Muscle of arm (tissue), 12 donors: Measurements from ENCODE around the gene IFITM10. TPM values are rescaled to one million over a fixed set of nuclear protein-coding genes. Genes with fewer than 3 reads are reported as not detected.

Experiments
- DNase-seq: peaks from one replicate; pipeline ENCODE4 v3.0.0-alpha.2; 2013
- polyA plus RNA-seq, 12 donors: library from polyadenylated mRNA; unstranded; fragments of 120-200 nt; gene quantifications; one replicate each; pipeline ENCODE4 v1.2.1, GENCODE V29; 2013; ENCODE audit not compliant: insufficient read length in 12 of 12

The IFITM10 gene
- polyA plus RNA-seq, 12 donors: 0.06 to 0.36 (median 0.17) TPM; not detected in 3

- peak; percentile 76 for DNase-seq
Observed at GRCh38 chr11:1763796-1764661, 13.6 kb upstream of the IFITM10 start, which contains the start of gene CTSD. CTSD (minus strand) TSS chr11:1763927; CDS start chr11:1763859, 68 bp downstream.

DNA sequence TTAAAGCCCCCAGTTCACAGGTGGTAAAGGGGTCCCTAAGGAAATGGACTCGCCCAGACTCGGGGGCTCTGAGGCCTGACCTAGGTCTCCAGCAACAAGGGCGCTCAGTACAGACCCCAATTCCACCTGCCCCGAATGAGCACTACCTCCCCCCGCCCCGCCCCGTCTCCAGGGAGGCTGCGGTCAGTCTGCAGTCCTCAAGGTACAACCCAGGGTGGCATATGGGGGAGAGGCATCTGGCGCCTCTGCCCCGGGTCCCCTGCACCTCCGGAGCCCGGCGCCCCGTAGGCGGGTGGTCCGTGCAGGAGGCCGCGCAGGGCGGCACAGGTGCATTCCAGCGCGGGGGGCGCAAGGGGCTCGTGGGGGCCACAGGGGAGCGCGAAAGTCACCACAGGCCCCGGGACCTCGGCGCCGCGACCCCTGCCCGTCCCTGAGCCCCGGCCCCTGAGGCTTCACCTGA, 13.0 kb upstream of the IFITM10 start:
- DNase-seq: no peak

DNA sequence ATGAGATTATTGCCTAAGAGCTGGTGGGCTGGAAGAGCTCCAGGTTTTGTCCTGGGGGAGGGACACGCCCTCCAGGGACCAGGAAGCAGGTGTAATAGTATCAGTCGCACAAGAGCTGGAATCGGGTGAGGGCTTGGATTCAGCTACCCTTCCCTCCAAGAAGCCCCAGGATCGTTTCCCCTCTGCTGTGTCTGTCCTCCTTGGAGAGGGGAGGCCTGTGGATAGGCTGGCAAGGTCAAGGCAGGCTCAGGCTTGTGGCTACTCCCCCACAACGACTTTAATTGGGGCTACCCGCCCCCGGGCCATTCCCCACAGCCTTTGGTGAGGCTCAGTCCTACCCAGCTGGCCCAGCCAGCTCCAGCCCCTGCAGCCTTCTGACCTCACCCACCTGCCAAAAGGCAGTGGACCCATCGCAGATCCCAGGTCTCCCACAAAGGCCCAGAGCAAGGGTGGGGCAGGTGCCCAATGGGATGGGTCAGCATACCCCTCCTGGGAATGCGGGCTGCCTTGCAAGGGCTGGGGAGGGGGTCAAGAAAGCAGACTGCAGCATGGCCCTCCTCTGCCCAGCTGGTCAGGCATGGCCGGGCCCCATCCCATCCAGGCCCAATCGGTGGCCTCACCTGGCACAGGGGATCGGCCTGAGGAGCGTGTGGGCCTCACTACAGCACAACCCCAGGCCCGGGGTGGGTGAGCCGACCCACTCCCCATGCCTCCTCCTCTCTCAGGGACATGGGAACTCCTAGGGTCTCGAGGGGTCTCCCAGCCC, 12.3 kb upstream of the IFITM10 start:
- DNase-seq: no peak

DNA sequence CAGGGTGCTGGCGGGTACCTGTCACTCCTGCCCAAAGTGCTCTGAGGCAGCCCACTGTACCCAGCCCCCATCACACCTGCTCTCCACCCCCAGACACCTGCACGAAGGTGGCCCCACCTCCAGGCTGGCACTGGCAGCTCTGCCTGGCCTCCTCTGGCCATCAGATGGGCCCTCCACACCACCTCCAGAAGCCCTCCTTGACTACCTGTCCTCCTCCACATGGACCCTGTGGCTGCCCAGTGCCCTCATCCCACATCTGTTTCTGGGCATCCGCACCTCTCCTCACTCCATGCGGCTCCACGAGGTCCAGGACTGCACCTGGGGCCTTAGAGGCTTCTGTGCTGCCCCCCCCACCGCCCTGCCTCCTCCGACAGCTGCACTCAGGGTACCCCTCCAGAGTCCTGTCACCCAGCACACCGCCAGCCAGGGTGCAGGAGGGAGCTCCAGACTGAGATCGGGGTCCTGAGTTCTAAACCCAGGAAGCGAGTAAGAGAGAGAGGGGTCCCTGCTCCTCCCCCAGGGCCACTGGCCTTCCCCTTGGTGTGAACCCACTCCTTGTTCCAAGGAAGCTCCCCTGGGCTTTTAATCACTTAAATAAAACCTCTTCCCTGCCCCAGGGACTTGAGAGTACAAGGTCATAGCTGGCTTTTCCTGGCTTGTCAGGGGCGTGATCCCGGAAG, 11.6 kb upstream of the IFITM10 start:
- DNase-seq: no peak

GRCh38 chr11:1761110-1761856, 10.9 kb upstream of the IFITM10 start:
- no peak for DNase-seq

GRCh38 chr11:1760351-1761109, 10.1 kb upstream of the IFITM10 start:
- DNase-seq: peak; percentile 56

- no peak for DNase-seq
Observed at GRCh38 chr11:1759851-1760220, 9.4 kb upstream of the IFITM10 start.

- DNase-seq: no peak
Observed at GRCh38 chr11:1759151-1759850, 8.9 kb upstream of the IFITM10 start.

DNA sequence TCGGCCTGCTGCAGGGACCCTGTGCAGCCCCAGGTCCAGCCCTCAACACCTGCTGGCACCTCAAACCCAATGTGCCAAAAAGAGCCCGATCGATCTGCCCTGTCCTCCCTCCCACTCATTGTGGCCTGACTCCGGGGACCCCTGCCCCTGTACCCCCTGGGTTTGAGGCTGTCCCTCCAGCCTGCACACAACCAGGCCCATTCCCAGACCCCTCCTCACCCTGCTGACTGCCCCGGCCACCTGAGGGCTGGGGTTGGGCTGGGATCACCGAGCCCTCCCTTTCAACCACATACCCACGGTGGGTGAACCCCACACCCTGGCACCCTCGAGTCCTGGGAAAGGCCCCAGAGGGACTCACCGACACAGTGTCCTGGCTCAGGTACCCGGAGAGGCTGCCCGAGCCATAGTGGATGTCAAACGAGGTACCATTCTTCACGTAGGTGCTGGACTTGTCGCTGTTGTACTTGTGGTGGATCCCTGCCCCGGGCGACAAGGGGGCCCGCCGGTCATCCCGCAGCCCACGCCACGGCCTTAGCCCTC, 8.3 kb upstream of the IFITM10 start:
- DNase-seq: no peak

DNA sequence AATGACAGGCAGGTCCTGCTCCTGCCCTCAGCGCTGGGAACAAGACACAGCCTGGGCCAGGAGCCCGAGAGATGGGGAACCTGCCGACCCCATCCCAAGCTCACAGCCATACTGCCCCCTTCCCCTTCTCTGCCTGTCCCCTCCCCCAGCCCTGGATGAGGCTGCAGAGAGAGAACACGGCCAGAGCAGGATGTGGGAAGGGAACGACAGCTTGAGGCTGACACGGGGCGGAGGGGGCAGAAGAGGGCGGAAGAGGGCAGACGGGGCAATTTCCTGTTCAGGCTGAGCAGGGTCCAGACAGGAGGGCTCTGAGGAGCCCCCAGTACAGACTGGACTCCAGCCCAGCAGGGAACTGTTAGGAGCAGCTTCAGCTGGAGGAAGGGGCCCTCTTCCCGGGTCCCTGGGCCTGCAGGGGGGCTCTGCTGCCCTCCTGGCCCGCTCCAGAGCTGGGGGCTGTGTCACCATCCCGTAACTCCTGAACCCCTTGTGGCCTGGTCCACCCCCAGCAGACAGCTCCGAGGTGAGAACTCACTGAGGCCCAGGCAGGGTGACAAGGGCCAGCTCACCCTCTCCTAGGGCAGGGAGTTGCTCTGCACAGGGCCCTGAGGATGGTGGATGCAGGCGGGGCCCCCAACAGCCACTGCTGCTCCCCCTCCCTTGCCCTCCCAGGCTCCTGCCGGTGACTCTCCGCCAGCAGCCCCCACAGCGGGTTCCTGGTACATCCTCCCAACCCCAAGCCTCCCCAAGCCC, 7.6 kb upstream of the IFITM10 start:
- DNase-seq: no peak

GRCh38 chr11:1756791-1757771, 6.7 kb upstream of the IFITM10 start:
- no peak for DNase-seq

DNA sequence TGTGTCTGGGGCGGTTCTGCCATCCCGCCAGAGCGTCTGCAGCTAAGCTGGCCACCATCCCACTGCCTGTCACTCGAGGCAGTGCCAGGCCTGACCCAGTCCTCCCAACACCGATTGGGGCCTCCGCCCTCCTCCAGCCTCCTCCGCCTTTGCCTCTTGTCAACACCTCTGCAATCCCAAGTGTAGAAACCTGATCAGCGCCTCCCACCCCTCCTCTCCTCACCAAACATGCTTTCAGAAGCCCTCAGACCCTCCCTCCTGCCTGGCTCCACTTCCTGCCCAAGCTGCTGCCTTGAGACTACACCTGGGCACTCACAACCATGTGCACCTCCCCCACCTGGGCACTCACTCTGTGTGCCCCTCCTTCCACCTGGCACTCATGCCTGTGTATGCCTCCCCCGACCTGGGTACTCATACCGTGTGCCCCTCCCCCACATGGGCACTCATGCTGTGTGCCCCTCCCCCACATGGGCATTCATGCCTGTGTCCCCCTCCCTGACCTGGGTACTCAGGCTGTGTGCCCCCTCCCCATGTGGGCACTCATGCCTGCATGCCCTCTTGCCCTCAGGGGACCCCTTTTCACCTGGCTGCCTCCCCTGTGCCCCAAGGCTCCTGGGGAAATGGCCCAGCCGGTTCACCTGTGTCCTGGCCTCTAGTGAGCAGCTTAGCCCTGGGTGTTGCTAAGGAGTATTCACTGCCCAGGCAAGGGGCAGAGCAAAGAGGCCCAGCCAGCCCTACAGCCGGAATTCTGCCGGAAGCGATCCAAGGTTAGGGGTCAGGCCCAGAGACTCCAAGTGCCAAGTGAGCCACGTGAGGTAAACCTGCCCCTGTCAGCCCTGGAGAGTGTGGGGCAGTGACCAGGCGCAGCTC, 5.5 kb upstream of the IFITM10 start:
- DNase-seq: no peak

DNA sequence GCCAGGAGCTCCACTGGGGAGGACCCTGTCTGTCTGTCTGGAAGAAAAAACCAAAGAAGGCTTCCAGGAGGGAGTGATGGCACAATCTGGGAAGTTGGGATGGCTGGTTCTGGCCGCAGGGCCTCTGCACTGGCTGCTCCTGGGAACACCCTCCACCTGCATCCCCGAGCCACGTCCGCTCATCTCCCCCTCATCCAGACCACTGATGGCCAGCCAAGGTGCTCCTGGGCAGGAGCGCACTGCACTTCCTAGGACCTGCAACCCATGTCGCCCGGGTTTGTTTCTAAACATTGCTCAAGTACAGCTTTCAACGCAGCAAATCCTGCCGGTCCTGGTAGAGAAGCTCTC, 4.9 kb upstream of the IFITM10 start:
- DNase-seq: no peak

- DNase-seq: no peak
Observed at GRCh38 chr11:1754376-1755150, 4.2 kb upstream of the IFITM10 start.

DNA sequence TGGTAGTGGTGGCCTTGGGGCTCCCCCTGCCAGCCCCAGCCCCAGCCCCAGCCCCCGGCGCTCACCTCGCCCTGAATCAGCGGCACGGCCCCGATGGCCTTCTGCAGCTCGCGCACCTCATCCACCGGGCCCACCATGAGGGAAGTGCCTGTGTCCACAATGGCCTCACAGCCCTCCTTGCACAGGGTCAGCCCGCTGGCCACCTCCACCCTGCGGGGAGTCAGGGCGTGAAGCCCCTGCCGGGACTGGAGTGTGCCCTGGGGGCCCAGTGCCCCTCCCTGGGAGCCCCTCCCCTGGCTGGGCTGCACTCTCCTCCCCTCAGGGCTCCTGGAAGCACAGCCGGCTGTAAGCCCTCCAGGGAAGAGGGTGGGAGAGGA, 3.5 kb upstream of the IFITM10 start:
- no peak for DNase-seq
